ENCODE data around the gene DEAF1. TPM values are rescaled to one million over a fixed set of nuclear protein-coding genes. Genes with fewer than 3 reads are reported as not detected.

DEAF1 gene
- total and polyA plus RNA-seq, 2 experiments from 2014 or later: 35.0 to 38.5 TPM

DNA sequence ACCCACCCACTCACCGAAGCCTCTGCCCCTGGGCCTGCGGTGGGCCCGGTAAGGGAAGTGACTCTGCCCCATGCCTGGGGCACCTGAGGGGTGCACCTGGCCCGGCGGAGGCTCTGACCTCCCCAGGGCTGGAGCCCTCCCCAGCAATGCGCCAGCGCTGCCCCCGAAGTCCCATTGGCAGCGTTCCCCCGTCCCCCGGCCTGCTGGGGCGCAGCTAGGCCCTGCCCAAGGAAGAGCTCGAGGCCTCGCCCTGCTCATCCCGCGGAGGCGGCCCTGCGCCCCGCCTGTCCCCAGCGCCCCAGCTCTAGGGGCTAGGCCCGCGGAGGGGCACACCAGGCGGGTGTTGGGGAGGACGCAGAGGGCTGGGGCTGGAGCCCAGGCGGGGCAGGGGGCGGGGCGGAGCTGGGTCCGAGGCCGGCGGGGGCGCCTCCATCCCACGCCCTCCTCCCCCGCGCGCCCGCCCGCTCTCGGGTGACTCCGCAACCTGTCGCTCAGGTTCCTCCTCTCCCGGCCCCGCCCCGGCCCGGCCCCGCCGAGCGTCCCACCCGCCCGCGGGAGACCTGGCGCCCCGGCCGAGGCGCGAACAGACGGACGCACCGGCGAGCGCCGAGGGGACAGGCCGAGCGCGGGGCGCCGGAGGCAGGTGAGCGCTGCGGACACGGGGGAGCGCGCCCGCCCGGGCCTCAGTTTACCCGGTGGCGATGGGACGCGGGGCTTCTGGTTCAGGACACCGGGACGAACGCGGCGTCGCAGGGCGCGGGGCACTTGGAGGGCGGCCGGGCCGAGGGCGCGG lies 10.8 kb upstream of the DEAF1 start, which contains the start of gene EPS8L2:
Gene EPS8L2 (plus strand): TSS at position 586 of the 793 bp plus-strand sequence. CDS start 3,177 bp downstream, outside the sequence.
- peak; percentile 46 for DNase-seq
- Histone ChIP-seq H3K9me3 (ENCODE audit: low read depth) (no peaks in the 10 kb centered on the region), H4K20me1 (ENCODE audit: insufficient read depth) (no peaks in the 10 kb centered on the region), H2AFZ (peak within 1 kb of the TSS; percentile 67), H3K27me3 (replicated peaks; ENCODE audit: insufficient read depth) (no peaks in the 10 kb centered on the region), H3K79me2 (ENCODE audit: insufficient read depth) (peaks cover 51% of the 10 kb centered on the region), H3K4me1 (ENCODE audit: insufficient read depth) (peaks cover 20% of the 10 kb centered on the region), H3K9ac (peak within 1 kb of the TSS; percentile 89), H3K4me2 (ENCODE audit: unreplicated experiment) (peak within 1 kb of the TSS; percentile 92), H3K4me3 (peak within 1 kb of the TSS; percentile 87), H3F3A (ENCODE audit: insufficient read depth) (peaks cover 10% of the 10 kb centered on the region; the same call in 1 of the 2 replicates), H3K9me2 (ENCODE audit: insufficient read depth) (no peaks in the 10 kb centered on the region), H3K36me3 (ENCODE audit: low read depth) (no peaks in the 10 kb centered on the region), H3K27ac (peak within 1 kb of the TSS; percentile 57)
- no peak for TF ChIP-seq EZH2 (IDR thresholded peaks at IDR 0.05; ENCODE audit: insufficient read depth, poor library complexity, severe bottlenecking)
- no peak for TF ChIP-seq EZH2phosphoT487 (IDR thresholded peaks at IDR 0.05; ENCODE audit: insufficient read depth, low read depth)
- WGBS, 2 experiments (ENCODE audit: low coverage in 1 of 2, low lambda C conversion rate in 2 of 2, missing lambda C conversion rate in 2 of 2): 11 to 16% methylated on average over 45 to 66 of the region's 90 CpGs
- in situ Hi-C loops (cut with MboI): no loop called here

GRCh38 chr11:704781-705645 lies 10.0 kb upstream of the DEAF1 start:
- Histone ChIP-seq H3K36me3 (ENCODE audit: low read depth) (no peaks in the 10 kb centered on the region), H3K4me2 (ENCODE audit: unreplicated experiment) (peak overlapping the region; percentile 53), H3K9me3 (ENCODE audit: low read depth) (no peaks in the 10 kb centered on the region), H3K4me3 (peak overlapping the region; percentile 87), H3K9ac (peak overlapping the region; percentile 89), H3K9me2 (ENCODE audit: insufficient read depth) (no peaks in the 10 kb centered on the region), H3K27ac (no peak overlapping the region), H4K20me1 (ENCODE audit: insufficient read depth) (no peaks in the 10 kb centered on the region), H3K27me3 (replicated peaks; ENCODE audit: insufficient read depth) (no peaks in the 10 kb centered on the region), H2AFZ (no peak overlapping the region), H3K4me1 (ENCODE audit: insufficient read depth) (peaks cover 12% of the 10 kb centered on the region), H3F3A (ENCODE audit: insufficient read depth) (peaks cover 10% of the 10 kb centered on the region; the same call in 1 of the 2 replicates), H3K79me2 (ENCODE audit: insufficient read depth) (peaks cover 60% of the 10 kb centered on the region)
- TF ChIP-seq EZH2 (IDR thresholded peaks at IDR 0.05; ENCODE audit: insufficient read depth, poor library complexity, severe bottlenecking) (no peak), EZH2phosphoT487 (IDR thresholded peaks at IDR 0.05; ENCODE audit: insufficient read depth, low read depth) (no peak)
- in situ Hi-C loops (cut with MboI): no loop called here
- WGBS, 2 experiments (ENCODE audit: low coverage in 1 of 2, low lambda C conversion rate in 2 of 2, missing lambda C conversion rate in 2 of 2): 79 to 85% methylated on average over 26 to 27 of the region's 27 CpGs
- no peak for DNase-seq

DNA sequence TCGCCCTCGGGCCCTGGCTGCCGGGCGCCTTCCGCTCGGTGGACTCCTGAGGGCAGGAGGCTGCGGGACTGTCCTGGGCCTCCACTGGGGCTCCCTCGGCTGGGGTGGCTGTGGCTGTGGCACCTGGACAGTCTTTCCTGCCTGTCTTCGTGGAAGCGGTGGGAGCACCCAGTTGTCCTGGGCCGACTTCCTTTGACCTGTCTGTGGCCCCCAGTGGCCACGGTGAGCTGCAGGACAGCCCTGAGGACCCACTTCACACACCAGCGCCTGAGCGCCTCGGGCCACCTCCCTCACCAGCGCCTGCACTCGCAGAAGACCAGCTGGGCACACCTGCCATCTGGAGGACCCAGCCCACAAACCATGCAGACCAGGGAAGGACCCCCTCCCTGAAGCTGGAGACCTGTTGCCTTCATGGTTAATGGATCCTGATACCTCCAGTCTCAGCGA lies 9.2 kb upstream of the DEAF1 start:
- no peaks in the 10 kb centered on the region for H3K9me2 ChIP-seq (ENCODE audit: insufficient read depth)
- DNase-seq: no peak
- H4K20me1 ChIP-seq (ENCODE audit: insufficient read depth): no peaks in the 10 kb centered on the region
- H3K4me2 ChIP-seq (ENCODE audit: unreplicated experiment): no peak overlapping the region
- TF ChIP-seq EZH2phosphoT487 (IDR thresholded peaks at IDR 0.05; ENCODE audit: insufficient read depth, low read depth) (no peak), EZH2 (IDR thresholded peaks at IDR 0.05; ENCODE audit: insufficient read depth, poor library complexity, severe bottlenecking) (no peak)
- WGBS, 2 experiments (ENCODE audit: low coverage in 1 of 2, low lambda C conversion rate in 2 of 2, missing lambda C conversion rate in 2 of 2): 85 to 86% methylated on average over 17 to 18 of the region's 18 CpGs
- H3K9ac ChIP-seq: no peak overlapping the region
- no peak overlapping the region for H3K4me3 ChIP-seq
- H3K9me3 ChIP-seq (ENCODE audit: low read depth): no peaks in the 10 kb centered on the region
- peaks cover 67% of the 10 kb centered on the region for H3K79me2 ChIP-seq (ENCODE audit: insufficient read depth)
- peaks cover 10% of the 10 kb centered on the region; the same call in 1 of the 2 replicates for H3F3A ChIP-seq (ENCODE audit: insufficient read depth)
- H3K36me3 ChIP-seq (ENCODE audit: low read depth): no peaks in the 10 kb centered on the region
- no peak overlapping the region for H2AFZ ChIP-seq
- H3K27me3 ChIP-seq (replicated peaks; ENCODE audit: insufficient read depth): no peaks in the 10 kb centered on the region
- H3K27ac ChIP-seq: no peak overlapping the region
- H3K4me1 ChIP-seq (ENCODE audit: insufficient read depth): peaks cover 12% of the 10 kb centered on the region
- in situ Hi-C loops (cut with MboI): no loop called here

- no peak for DNase-seq
- Histone ChIP-seq H3K36me3 (ENCODE audit: low read depth) (no peaks in the 10 kb centered on the region), H2AFZ (no peak overlapping the region), H3K79me2 (ENCODE audit: insufficient read depth) (peaks cover 75% of the 10 kb centered on the region), H3K9me3 (ENCODE audit: low read depth) (no peaks in the 10 kb centered on the region), H3K27me3 (replicated peaks; ENCODE audit: insufficient read depth) (no peaks in the 10 kb centered on the region), H3K9ac (peak overlapping the region; percentile 35; the same call in 1 of the 2 replicates), H3K4me3 (no peak overlapping the region), H3K4me2 (ENCODE audit: unreplicated experiment) (no peak overlapping the region), H4K20me1 (ENCODE audit: insufficient read depth) (no peaks in the 10 kb centered on the region), H3K4me1 (ENCODE audit: insufficient read depth) (peaks cover 15% of the 10 kb centered on the region), H3K27ac (0 out of 2 replicates have a peak overlapping the region, but pooled peaks have one; percentile 30), H3K9me2 (ENCODE audit: insufficient read depth) (no peaks in the 10 kb centered on the region), H3F3A (ENCODE audit: insufficient read depth) (peaks cover 11% of the 10 kb centered on the region)
- in situ Hi-C loops (cut with MboI): no loop called here
- TF ChIP-seq EZH2 (IDR thresholded peaks at IDR 0.05; ENCODE audit: insufficient read depth, poor library complexity, severe bottlenecking) (no peak), EZH2phosphoT487 (IDR thresholded peaks at IDR 0.05; ENCODE audit: insufficient read depth, low read depth) (no peak)
- 77 to 86% methylated on average over 9 of the region's 9 CpGs for WGBS, 2 experiments (ENCODE audit: low coverage in 1 of 2, low lambda C conversion rate in 2 of 2, missing lambda C conversion rate in 2 of 2)
Observed at GRCh38 chr11:703506-703905, 8.5 kb upstream of the DEAF1 start.

All from GM23248 (cell line).